GM12875 (cell line): ENCODE data around the gene WWTR1.

Experiments used
- H3K4me3 ChIP-seq: one replicate; pipeline ENCODE4 v1.5.1; 2011; ENCODE audit warnings: low read depth, low read length, control low read depth
- TF ChIP-seq, protein P1 (sequence below): IDR thresholded peaks from 2 replicates; pipeline ENCODE4 v1.5.1; 2011; ENCODE audit warnings: low read depth, mild to moderate bottlenecking, control low read depth, inconsistent platforms, low read length, moderate library complexity, borderline replicate concordance; ENCODE audit not compliant: insufficient read depth

The WWTR1 gene

GRCh38 chr3:149536429-149536828 is 121.4 kb downstream of the WWTR1 start:
- H3K4me3 ChIP-seq = no peak overlapping the region
- TF ChIP-seq, protein P1, sequence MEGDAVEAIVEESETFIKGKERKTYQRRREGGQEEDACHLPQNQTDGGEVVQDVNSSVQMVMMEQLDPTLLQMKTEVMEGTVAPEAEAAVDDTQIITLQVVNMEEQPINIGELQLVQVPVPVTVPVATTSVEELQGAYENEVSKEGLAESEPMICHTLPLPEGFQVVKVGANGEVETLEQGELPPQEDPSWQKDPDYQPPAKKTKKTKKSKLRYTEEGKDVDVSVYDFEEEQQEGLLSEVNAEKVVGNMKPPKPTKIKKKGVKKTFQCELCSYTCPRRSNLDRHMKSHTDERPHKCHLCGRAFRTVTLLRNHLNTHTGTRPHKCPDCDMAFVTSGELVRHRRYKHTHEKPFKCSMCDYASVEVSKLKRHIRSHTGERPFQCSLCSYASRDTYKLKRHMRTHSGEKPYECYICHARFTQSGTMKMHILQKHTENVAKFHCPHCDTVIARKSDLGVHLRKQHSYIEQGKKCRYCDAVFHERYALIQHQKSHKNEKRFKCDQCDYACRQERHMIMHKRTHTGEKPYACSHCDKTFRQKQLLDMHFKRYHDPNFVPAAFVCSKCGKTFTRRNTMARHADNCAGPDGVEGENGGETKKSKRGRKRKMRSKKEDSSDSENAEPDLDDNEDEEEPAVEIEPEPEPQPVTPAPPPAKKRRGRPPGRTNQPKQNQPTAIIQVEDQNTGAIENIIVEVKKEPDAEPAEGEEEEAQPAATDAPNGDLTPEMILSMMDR = no peak

DNA sequence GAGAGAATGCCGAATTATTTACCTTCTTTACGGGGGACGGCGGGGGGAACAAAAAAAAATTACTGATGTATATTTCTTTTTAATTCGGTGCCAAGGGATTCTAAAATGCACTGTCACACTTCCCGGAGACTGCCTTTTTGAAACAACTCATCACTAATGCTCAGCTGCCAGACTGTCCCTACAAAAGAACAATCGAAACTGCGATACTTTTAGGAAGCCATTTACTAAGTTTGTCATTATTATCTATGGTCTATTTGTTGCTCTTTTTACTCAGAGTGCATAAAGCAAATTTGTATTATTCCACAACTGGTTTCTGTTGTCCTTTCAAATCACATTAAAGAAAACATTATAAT is 122.5 kb downstream of the WWTR1 start:
- TF ChIP-seq, protein P1 = no peak
- H3K4me3 ChIP-seq = no peak overlapping the region

DNA sequence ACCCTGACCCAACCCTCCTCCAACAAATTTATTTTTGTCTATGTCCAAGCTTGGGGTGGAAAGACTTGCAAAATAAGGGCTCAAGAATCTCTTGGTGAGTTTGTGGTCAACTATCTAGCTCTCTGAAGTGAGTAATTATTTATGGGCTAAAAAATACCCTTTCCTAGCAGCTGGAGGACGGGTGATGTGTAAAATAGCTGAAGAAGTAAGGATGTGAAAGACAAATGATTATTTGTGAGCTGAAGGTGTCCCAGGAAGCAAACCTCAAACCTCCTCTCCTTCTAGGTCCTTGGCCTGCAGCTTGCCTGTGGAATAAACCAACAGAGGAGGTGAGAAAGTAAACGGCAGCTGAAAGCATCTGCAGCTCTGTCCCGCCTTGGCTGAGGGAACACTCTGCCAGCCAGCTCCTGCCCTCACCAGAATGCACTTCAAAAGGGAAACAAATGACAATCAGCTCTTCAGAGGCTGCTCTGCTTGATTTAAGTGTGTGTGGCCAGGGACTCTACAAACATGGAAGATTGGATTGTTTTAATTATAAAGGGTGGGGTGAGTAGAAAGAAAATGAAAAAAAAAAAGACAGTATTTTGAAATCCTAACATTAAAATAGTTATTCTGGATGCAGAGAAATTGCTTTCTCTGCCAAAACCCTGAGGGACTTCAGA is 123.0 kb downstream of the WWTR1 start:
- H3K4me3 ChIP-seq = no peak overlapping the region
- TF ChIP-seq, protein P1 = no peak

DNA sequence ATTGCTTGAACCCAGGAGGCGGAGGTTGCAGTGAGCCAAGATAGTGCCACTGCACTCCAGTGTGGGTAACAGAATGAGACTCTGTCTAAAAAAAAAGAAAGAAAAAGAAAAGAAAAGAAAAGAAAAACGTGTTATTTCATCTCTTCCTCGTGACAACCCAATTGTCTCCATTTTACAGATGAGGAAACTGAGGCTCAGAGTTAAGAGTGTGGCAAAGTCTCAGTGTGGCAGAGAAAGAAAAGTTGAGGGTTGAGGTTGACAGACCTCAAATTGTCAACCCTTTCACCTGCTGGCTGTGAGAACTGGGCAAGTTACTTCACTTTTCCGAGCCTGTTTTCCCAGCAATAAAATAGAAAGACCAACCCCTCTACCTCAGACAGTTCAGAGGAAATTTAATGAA is 123.7 kb downstream of the WWTR1 start:
- TF ChIP-seq, protein P1 = no peak
- H3K4me3 ChIP-seq = no peak overlapping the region

GRCh38 chr3:149532489-149533180 is 125.2 kb downstream of the WWTR1 start:
- no peak overlapping the region for H3K4me3 ChIP-seq
- TF ChIP-seq, protein P1 = no peak

- TF ChIP-seq, protein P1 = no peak
- no peak overlapping the region for H3K4me3 ChIP-seq
Measured at GRCh38 chr3:149529099-149529498, 128.7 kb downstream of the WWTR1 start.

- H3K4me3 ChIP-seq = no peak overlapping the region
- TF ChIP-seq, protein P1 = no peak
Measured at GRCh38 chr3:149528340-149528650, 129.5 kb downstream of the WWTR1 start.
